Stimulated activated CD8-positive, alpha-beta memory T cell treated with anti-CD3 and anti-CD28 coated beads, Interleukin-4, amount 100 ng/mL, for 24 hours (primary cell): ENCODE data around the gene SLC22A5.

ENCODE experiments used
- DNase-seq: peaks from one replicate; pipeline ENCODE4 v3.0.0-alpha.2; 2020; ENCODE audit warnings: low read depth

The SLC22A5 gene

DNA sequence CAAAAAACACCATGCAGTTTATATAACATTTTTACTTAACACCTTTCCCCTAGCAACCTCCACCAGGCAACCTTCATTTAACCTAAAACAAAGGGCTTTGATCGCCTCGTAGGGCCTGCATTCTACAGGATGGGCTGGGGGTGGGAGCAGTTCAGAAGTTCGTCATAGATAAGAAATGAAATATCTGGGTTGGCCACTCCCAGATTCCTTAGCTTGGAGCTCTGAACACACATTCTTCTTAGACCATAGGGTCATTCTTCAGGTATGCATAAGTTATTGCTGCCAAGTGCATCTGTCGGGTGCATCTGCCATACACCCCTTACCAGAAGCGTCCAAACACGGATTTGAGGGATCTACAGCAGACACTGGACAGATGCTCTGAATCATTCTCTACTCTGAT, 4.3 kb upstream of the SLC22A5 start:
- no peak for DNase-seq

DNA sequence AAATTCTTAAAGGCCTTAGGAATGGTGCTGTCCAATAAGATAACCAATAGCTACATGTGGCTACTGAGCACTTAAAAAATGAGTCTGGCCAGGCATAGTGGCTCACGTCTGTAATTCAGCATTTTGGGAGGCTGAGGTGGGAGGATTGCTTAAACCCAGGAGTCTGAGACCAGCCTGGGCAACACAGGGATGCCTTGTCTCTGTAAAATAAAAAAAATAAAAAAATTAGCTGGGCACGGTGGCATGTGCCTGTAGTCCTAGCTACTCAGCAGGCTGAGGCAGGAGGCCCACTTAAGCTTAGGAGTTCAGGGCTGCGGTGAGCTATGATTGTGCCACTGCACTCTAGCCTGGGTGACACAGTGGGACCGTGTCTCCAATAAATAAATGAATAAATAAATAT, 1.3 kb upstream of the SLC22A5 start:
- no peak for DNase-seq

DNA sequence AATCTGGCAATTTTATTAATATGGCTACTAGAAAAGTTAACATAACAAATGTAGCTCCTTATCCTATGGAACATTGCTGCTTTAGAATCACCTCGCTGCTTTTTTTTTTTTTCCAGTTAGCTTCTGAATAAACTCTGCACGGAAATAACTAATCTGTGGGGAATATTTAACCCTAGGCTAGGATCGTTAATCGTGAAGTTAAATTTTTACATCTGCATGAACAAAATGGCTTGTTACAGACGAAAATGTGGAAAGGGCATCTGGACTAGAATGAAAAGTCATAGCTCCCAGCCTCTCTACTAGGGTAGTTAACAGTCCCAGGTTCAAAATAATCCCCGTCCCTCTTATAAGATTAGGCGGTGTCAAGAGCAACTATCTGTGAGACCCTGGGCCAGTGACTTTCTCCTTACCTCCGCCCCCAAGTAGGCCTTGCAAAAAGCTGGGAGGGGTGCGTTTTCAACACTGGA, 470 bp upstream of the SLC22A5 start:
- no peak for DNase-seq

DNA sequence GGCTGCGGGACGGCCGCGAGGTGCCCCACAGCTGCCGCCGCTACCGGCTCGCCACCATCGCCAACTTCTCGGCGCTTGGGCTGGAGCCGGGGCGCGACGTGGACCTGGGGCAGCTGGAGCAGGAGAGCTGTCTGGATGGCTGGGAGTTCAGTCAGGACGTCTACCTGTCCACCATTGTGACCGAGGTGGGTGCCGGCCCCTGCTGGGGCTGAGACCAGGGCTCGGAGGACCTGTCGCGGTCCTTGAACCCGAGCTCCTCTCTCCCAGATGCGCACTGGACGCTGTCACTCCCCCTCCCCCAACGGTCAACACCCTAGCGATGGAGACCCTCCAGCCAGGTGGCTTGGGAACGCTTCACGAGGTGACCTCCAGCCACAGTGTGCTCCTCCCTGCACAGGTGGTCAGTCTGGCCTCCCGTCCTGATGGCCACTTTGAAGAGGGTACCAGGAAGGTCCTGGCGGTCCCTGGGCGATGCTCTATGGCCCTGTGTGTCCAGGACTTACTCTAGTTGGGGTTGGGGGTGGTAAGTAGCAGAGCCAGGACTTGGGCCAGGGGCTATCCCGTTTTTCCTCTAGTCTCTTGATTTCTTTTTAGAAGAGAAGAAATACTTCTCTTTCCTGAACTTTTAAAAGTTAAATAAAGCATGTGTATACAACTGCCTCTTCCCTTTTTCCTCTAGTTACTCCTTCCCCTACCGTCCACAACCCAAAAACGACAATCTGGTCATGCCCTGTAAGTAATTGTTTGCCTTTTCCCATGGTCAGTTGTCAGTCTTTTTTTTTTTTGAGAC, 866 bp downstream of the SLC22A5 start:
- DNase-seq = no peak

DNA sequence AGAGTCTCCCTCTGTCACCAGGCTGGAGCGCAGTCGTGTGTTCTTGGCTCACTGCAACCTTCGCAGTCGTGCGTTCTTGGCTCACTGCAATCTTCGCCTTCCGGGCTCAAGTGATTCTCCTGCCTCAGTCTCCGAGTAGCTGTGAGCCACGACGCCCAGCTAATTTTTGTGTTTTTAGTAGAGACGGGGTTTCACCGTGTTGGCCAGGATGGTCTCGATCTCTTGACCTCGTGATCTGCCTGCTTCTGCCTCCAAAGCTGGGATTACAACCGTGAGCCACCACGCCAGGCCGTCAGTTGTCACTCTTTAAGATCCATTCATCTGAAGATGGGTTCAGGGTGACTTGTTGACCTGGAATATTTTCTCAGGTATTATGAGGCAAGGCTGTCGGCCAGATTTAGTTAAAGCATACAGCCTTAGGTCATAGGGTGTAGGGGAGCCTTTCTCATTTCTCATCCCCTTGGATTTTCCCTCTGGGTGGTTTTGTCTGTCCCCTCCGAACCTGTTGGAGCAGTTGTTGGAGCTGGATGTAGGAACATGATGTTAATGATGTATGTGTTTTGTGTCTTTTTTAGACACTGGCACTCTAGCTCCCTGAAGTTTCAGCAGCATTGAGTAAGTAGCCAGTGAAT, 1.6 kb downstream of the SLC22A5 start:
- DNase-seq = no peak

DNA sequence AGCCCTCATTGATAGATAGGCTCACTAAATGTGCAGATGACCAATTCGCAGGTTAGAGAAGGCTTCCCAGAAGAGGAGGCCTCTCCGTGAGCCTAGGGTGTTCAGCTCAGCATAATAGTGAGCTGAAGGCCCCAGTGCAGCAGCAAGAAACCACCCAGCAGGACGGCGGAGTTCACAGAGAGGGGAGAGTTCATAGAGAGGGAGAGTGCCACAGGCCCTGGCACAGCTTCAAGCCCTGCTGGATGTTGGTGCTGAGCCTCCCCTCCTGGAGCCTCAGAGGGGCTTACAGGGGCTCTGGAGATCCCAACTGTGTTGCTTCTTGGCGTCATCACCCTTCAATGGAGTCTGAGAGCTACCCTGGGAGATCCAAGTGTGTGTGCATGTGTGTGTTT, 2.1 kb downstream of the SLC22A5 start:
- no peak for DNase-seq

DNA sequence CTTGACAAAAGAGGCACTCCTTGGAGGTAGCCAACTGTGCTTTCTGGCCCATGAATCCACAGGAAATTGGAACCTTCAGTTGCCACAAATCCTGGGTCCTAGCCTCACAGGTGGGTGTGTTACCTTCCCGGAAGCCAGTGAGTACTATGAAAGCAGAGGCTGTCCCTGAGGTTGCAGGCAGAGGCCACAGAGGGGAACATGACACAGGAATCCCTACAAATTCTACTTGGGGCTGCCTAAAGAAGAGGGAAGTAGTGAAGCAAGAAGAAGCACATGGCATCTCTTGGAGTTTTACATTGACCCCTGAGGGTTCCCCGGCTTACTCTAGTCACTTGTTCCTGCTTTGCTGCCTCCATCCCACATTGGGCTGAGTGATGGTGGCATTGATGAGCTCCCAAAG, 2.6 kb downstream of the SLC22A5 start:
- no peak for DNase-seq

DNA sequence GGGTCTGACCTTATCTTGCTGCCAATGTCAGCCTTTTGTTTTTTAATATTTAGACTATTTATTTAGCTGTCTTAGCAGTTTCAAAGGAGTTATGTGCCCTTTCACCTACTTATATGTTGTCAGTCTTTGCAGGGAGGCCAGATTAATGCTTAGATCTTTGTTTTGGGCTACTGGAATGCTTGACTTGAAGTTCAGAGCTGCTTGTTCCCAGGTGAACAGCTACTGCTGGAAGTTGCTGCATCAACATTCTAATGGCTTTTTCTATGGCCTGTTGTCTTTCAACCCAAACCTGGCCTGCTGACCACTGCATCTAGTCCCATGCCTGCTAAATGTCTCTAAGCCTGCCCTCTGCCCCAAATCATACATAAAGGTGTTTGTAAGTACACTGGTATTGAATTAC, 3.0 kb downstream of the SLC22A5 start:
- no peak for DNase-seq

DNA sequence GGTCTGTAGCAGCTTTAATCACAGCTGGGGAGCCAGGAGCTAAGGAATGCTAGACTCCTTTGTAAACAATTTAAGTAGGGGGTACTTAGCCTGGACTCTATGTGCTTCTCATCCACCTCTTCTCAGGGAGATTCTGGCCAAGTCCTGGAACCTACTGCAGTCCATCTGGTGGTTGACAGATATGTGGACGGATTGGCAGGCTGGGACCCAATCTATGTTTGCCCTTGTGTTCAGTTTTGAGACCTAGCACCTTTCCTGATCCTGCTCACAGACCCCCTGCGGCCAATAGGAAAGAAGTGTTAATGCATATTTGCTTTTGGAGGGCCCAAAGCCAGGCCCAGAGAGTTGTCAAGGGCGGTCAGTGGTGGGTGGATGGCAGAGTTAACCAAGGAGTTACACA, 6.4 kb downstream of the SLC22A5 start:
- DNase-seq = no peak

DNA sequence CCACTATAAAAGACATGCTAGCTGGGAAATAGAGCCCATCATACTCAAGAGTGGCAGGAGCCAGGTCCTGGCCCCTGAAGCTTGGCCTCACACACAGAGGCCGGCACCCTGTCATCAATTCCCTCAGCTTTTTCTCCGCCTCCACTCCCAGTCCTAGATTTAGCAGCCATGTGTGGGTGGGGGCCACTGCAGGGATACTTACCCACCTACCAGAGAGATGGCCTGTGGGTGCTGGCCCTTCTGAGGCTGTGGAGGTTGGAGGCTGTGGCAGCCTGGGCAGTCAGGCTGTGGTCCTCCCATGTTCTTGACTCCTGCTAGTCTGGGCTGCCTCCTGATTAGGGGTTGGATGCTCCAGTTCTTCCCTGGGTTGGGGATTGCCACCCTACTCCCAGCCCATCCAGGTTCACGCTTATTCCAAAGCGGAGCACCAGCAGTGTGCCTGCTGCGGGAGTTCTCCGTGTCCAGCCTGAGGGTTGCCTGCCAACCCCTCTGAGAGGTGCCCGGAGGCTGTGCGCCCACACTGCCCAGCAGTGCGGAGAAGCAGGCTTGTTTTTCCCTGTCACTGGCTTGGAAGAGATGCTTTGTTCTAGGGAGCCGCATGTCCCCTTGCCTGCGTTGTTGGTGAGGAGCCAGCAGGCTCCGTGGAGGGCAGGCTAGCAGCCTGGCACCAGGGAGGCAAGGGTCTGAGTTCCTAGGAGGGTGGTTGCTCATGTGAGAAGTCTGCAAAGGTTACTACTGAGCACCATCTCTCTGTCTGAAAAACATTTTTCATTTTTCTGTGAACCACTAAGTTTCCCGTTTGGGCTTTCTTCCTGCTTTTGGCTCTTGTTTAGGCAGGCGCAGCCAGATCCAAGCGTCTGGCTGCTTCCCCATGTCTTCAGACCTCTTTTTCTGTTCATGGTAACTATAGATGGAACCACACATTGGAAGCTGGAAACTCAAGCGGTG, 7.5 kb downstream of the SLC22A5 start:
- no peak for DNase-seq

DNA sequence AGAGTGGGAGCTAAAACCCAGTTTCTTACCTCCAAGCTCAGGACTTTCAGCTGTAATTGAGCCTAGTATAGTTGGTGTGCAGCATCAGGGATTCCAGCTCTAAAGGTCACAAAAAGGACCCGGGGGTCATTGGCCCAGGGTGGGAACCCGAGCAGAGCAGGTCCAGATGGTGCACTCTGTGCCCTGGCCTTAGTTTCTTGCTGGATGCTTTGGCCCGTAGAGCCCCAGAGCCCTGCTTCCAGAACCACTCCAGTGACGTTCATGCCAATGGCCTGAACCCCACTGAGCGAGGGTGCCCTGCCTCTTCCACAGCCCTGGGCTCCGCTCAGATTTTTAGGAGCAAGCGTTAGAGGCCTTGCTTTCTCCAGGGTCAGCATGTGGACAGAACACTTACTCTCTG, 8.2 kb downstream of the SLC22A5 start:
- no peak for DNase-seq

DNA sequence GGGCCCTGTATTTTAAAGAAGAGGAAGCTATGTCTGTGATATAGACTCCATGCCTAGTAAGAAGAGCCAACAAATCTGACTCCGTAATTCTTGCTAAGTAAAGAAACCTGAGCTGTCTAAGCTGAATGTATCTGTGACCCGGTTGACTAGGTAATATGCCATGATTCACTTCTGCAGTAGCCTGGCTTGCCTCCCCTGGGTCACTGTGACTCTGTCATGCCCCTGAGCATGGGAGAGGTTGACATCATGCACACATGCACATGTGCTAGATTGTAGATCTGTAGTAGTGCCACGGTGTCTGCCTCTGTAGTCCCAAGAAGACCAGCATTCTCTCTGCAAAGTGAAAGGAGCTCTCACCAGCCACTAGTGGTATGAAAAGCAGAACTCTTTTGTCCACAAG, 9.1 kb downstream of the SLC22A5 start:
- no peak for DNase-seq

DNA sequence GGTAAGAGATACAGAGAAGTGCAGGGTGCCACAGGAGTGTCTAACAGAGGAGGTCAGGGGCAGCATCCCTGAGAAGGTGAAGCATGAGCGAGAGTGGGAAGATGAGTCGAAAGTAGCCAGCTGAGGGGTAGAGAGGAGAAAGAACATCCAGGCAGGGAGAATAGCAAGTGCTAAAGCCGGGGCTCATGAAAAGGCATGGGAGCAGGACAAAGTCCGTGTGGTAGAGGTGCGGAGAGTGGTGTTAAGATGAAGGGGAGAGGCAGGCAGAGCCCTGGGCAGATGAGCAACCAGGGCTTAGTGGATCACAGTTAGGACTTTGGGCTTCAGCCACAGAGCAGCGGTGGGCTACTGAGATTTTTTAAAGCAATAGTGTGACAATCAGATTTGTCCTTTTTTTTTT, 10.5 kb downstream of the SLC22A5 start:
- no peak for DNase-seq

DNA sequence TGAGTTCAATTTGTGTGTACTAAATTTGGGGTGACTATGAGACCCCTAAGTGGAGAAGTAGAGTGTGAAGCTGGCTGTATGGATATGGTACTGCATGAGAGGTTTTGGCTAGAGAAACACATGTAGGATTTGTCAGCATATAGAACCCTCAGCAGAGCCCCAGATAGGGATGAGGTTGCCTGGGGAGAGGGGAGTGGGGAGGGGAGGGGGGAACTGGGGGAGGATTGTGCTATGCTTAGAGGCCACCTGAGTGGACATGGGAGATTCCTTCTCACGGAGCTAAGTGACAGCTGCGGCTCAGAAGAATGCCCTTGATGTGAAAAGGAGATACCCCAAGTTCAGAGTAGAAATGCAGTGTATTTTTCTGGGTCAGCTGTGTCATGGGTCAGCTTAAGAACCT, 11.2 kb downstream of the SLC22A5 start:
- no peak for DNase-seq

DNA sequence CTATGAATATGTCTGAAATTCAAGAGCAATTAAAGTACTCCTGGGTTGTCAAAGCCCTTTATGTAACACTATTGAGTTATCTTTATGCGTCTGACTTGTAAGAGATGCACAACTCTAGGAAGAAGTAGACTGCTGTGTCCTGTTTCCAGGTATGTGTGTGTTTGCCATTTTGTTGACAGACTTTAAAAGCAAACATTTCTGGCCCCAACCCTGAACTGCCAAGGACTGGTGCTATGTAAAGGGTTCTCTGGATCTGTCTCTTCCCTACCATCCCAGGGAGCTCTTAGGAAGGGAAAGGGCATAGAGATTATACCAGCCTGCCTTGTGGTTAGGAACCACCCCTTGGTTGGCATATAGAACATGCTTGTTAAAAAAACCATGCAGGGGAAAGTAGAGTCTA, 12.1 kb downstream of the SLC22A5 start:
- DNase-seq = no peak

DNA sequence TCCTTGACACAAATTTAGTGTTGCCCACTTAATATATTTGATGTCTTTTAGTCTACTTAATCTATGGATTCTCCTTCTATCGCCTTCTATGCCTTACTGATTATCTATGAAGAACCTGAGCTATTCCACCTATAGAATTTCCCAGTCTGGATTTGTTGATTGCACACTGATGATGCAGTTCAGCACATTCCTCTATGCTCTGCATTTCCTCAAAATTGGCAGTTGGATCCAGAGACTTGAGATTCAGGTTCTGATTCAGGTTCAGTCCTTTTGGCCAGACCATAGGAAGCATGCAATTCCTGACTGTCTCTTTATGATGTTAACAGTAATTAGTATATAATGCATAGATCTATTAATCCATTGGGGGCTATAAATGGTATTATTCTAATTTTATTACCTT, 13.8 kb downstream of the SLC22A5 start:
- no peak for DNase-seq

DNA sequence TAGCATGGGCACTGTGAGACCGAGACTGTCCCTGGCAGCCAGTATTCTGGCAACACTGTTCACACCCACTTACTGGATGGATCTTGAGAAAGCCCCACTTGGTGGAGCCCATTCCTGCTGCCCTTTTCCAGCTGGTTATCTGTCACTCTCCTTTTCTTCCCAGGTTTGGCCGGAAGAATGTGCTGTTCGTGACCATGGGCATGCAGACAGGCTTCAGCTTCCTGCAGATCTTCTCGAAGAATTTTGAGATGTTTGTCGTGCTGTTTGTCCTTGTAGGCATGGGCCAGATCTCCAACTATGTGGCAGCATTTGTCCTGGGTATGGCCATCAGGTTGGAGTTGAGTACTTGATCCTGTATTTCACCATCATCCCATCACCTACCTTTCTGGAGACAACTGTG, 14.5 kb downstream of the SLC22A5 start:
- no peak for DNase-seq

DNA sequence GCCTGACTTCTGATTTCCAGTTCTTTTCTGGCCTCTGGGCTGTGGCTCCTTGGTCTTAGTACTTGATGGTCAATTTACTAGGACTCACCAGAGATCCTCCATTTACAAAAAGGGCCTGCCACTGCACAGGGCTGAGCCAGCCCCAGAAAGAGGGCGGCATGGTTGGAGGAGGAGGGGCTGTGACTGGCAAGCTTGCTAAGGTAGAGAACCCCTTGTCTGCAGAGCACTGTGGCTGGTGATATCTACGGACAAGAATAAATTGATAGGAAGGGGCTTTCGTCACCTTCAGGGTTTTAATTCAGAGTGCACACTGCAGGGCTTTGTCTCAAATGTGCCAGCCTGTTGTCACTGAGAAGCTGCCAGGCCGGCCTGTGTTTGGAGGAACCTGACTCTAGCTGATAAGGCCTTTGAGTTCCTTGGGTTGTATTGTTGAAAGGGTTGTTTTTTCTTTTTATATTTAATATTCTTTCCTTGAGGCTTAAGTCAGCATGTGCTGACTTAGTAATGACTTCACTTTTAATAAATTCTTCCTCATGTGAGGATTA, 15.1 kb downstream of the SLC22A5 start:
- no peak for DNase-seq

DNA sequence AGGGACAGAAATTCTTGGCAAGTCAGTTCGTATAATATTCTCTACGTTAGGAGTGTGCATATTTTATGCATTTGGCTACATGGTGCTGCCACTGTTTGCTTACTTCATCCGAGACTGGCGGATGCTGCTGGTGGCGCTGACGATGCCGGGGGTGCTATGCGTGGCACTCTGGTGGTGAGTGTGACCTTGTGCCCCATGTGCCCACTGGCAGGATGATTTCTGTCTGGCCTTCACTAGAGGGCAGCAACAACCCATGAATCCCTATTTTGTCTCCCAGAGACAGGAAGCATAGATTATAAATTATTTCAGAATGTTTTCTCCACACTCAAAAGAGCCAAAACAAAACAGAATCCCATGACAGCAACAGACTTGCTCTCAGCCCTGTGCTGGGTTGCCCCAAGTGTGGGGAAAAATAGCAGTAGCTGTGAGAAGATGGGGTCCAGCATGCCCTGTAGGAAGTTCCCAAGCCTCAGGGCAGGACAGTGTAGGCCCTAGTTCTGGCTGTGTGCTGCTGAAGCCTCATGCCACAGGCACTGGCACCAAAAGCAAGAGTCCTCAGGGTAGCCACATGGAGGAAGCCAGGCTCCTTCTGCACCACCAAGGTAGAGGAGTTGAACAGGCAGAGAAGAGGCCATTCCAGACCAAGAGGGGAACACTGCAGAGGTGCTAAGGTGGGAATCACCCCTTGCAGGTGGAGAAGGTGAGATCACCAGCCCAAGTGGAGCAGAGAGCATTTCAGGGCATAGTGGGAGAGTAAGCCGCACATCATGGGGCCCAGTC, 16.0 kb downstream of the SLC22A5 start:
- DNase-seq = peak; percentile 26

DNA sequence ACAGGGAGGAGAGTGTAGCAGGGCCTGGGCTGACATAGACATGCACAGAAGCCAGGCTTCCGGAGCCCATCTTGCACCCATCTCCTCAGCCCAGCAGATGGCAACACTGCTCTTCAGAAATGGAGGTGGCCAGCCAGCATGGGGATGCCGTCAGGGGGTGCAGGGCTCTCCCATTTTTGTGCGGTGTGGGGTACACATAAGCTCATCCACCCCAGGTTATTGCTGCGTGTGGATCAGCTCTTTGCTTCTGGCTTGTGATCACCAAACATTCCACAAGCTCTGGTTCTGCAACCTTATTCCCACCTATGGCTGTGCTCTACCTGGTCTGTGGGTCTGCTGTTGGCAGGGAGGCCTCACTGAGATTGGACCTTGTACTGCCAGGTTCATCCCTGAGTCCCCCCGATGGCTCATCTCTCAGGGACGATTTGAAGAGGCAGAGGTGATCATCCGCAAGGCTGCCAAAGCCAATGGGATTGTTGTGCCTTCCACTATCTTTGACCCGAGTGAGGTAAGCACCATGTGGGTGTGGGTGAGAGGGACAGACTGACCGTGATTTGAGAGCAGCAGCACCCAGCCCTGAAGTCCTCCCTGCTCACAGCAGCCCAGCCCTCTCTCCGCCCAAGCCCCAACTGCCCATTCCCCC, 17.3 kb downstream of the SLC22A5 start:
- peak; percentile 47 for DNase-seq

DNA sequence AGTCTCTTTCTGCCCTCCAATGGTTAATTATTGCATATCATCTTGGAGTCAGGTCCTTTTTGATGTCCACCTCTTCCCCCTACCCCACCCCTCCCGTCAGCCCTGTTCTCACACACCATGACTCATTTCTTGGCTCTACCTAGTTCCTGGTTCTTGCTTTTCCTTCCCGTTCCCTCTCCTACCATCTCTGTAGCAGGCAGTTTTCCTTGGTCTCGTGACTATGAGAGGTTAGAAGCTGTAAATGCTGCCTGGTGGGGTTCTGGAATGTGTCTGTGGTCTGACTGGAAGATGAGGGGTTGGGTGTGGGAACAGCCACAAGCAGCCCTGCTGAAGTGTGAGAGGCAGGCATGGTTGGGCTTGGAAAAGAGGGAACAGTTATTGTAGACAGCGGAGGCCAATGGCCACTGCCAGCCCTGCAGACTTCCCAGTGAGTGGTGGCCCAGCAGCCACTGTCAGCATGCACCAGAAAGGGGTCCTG, 18.2 kb downstream of the SLC22A5 start:
- DNase-seq = no peak
